ENCODE results near the gene TWIST1. TPM values are rescaled to one million over a fixed set of nuclear protein-coding genes. Genes with fewer than 3 reads are reported as not detected.

The TWIST1 gene
- 24.9 and 41.6 TPM in 2 replicates for total RNA-seq

DNA sequence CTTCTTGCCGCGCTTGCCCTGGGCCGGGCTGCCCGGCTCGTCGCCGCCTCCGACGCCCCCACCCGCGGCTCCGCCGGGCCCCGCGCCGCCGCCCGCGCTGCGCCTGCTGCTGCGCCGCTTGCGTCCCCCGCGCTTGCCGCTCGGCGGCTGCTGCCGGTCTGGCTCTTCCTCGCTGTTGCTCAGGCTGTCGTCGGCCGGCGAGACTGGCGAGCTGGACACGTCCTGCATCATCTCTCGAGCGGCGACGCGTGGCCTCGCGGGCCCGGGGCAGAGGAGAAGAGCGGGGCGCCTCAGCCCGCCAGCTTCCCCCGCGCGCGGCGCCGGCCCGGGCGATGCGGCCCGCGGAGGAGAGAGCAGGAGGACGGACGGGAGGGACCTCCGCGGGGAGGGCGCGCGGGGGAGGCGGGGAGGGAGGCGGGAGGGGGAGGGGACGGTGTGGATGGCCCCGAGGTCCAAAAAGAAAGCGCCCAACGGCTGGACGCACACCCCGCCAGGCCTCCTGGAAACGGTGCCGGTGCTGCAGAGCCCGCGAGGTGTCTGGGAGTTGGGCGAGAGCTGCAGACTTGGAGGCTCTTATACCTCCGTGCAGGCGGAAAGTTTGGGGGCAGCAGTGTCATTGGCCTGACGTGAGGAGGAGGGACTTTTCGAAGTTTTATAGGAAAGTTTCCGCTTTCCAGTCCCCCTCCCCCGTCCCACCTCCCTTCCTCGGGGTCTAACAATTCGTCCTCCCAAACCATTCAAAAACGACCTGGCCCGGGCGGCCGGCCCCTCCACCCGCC is at the start of gene TWIST1:
Gene TWIST1, minus strand, starts transcription at position 546 of the 779 bp plus-strand sequence. Its CDS starts 315 bp downstream, at position 231.

DNA sequence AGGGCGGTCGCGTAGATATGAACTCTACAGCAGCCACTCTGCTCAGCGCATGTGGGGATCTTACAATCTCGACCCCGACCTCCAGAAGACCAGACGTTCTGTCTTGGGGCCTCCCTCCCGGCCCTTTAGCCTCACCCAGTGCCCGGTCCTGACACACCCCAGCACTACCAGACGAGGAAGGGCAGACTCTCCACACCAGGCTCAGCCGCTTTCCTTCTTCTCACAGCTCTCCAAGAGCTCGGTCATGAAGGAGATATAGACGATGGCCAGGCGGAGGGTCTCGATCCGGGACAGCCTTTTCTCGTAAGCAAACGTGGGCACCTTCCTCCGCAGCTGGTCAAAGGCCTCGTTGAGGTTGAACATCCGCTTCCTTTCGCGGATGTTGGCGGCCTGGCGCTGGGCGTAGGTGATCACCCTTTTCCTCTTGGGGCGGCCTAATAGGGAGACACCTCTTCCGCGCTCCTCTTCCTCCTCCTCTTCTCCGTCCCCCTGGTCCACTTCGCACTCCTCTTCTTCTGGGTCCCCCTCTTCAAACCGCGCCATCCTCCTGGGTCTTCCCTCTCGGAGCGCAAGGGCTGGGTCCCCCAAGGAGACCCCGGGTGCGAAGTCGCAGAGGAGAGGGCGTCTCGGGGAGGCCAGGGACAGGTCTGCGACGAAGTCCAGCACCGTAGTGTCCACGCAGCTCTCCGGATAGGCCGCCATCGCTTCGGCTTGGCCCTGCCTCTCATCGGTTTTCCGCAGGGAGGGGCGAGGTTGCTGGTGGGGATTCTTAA is 27.4 kb upstream of the TWIST1 start, which contains the start of gene FERD3L:
Gene FERD3L, minus strand, starts transcription at position 761 of the 773 bp plus-strand sequence. Its CDS starts 59 bp downstream, at position 702.

Other genes starting within 250 kb of the TWIST1 start
- not detected in 2 replicates for gene FERD3L, start 27.8 kb upstream of the TWIST1 start, total RNA-seq